AG04449 (cell line): Measurements from ENCODE around the gene IFT43.

Experiments used
- CTCF ChIA-PET: fragments of 350-600 bp; formaldehyde crosslinking; extraction: SDS; loops from one replicate; lab custom pipeline; 2021; ENCODE audit warnings: antibody characterized with exemption; lab: Yijun Ruan, JAX
- POLR2A ChIA-PET: fragments of 400-600, 350-600 bp; formaldehyde crosslinking; extraction: SDS; loops from one replicate; lab custom pipeline; 2020; ENCODE audit warnings: antibody characterized with exemption, inconsistent platforms; lab: Yijun Ruan, JAX
- DNase-seq: peaks from one replicate; pipeline ENCODE4 v3.0.0-alpha.2; 2010; ENCODE audit warnings: low read depth, low spot score
- H3K4me3 ChIP-seq: 2 replicates; pipeline ENCODE4 v1.5.1; 2011; ENCODE audit warnings: low read depth, mild to moderate bottlenecking, control low read depth, low read length
- CTCF ChIP-seq: IDR thresholded peaks from one replicate; pipeline ENCODE4 v1.5.1; 2011; ENCODE audit warnings: mild to moderate bottlenecking, moderate library complexity, low read length, control low read depth, inconsistent platforms; ENCODE audit not compliant: insufficient read depth; ENCODE audit errors: missing control alignments

The IFT43 gene

DNA sequence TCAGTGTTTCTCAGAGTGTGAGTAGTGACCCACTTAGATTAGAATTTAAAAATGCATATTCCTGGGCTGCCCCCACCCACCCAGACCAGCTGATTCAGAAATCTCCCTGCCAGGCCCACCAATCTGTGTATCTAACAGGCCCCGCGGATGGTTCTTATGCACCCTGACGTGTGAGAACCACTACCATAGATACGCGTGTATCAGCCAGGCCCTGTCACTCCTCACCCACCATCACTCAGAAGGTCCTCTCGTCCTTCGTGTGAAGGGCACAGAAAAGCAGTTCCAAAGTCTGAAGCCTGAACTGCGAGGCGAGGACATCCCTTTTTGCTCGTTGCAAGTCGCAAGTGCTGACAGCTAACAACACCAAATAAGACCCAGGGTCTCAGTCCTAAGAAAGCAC, 72.4 kb downstream of the IFT43 start:
- CTCF ChIA-PET, result interaction anchor here (1.2 kb wide), 1 partner anchor 329 kb away, joined by 5 read pairs; no protein-coding TSS in a partner anchor
- POLR2A ChIA-PET, result no interaction called here
- DNase-seq, result no peak

DNA sequence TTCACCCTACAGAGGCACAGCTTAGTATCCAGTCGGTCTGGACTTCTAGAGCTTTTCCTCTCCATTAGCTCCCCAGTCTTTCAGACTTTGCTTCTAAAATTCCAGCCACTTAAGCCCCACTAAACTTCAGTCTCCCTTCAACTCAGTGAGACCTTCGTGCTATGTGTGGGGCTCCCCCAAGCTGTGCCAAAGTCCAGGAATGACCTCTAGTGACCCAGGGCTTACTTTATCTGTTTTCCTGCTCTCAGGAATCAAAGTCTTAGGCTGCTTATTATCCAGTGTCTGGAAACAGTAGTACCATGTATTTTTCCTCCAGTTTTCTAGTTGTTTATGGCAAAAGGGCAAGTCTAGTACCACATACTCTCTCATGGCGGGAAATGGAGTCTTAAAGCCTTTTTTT, 77.8 kb downstream of the IFT43 start:
- DNase-seq, result no peak
- TF ChIP-seq CTCF, result no peak
- POLR2A ChIA-PET, result no interaction called here
- H3K4me3 ChIP-seq, result no peak overlapping the region
- CTCF ChIA-PET, result interaction anchor here (1.0 to 2.6 kb wide), 2 partner anchors 12 to 324 kb away, joined by 3 to 10 read pairs; no protein-coding TSS in a partner anchor

More for the DNA sequence above, 72.4 kb downstream of the IFT43 start:
- H3K4me3 ChIP-seq, result no peak overlapping the region
- no peak for TF ChIP-seq CTCF

DNA sequence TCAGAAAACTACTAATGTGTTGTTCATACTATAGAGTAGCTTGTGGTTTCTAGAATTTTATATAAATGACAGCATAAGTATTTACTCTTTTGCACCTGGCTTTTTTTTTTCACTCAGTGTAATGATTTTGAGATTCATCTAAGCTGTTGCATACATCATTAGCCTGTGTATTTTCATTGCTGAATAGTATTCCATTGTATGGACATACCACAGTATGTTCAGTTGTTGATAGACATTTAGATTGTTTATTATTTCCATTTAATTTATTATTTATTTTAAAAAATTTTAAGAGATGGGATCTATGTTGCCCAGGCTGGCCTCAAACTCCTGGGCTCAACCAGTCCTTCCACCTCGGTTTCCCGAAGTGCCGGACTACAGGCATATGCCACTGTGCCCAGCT, 80.0 kb downstream of the IFT43 start:
- ChIA-PET POLR2A (no interaction called here), CTCF (interaction anchor here (1.1 to 2.3 kb wide), 2 partner anchors 15 to 59 kb away, joined by 3 to 12 read pairs; no protein-coding TSS in a partner anchor)
- no peak for DNase-seq
- TF ChIP-seq CTCF, result no peak
- H3K4me3 ChIP-seq, result no peak overlapping the region

GRCh38 chr14:76067536-76067935, 82.0 kb downstream of the IFT43 start:
- H3K4me3 ChIP-seq, result no peak overlapping the region
- TF ChIP-seq CTCF, result no peak
- CTCF ChIA-PET, result interaction anchor here (0.9 to 1.8 kb wide), 3 partner anchors 15 to 986 kb away, joined by 3 to 6 read pairs (median 4); no protein-coding TSS in a partner anchor
- POLR2A ChIA-PET, result no interaction called here
- DNase-seq, result peak; percentile 10

- ChIA-PET POLR2A (no interaction called here), CTCF (interaction anchor here (1.2 kb wide), 1 partner anchor 23 kb away, joined by 7 read pairs; no protein-coding TSS in a partner anchor)
- DNase-seq, result no peak
- no peak for TF ChIP-seq CTCF
- H3K4me3 ChIP-seq, result no peak overlapping the region
Measured at GRCh38 chr14:76073717-76074116, 88.2 kb downstream of the IFT43 start.

- DNase-seq, result no peak
- ChIA-PET POLR2A (no interaction called here), CTCF (interaction anchor here (1.0 to 1.3 kb wide), 2 partner anchors 26 to 310 kb away, joined by 4 to 5 read pairs; no protein-coding TSS in a partner anchor)
- no peak for TF ChIP-seq CTCF
- H3K4me3 ChIP-seq, result no peak overlapping the region
Measured at GRCh38 chr14:76077340-76077739, 91.8 kb downstream of the IFT43 start.
